Gastrocnemius medialis (tissue), 4 donors: ENCODE data around the gene TECPR2. TPM values are rescaled to one million over a fixed set of nuclear protein-coding genes. Genes with fewer than 3 reads are reported as not detected.

Experiments
- ATAC-seq, 2 donors: fragments of 150-250 bp; one replicate each; pipeline ENCODE4 v1.9.1; 2016
- DNase-seq, 2 donors: peaks; one replicate each; pipeline ENCODE4 v3.0.0-alpha.2; 2019
- H3K27ac ChIP-seq, 4 donors: fragments of 200-600 bp; sonication (generic); 1 replicate in 1 of 4; 2 replicates in 3 of 4; pipeline ENCODE4 v1.5.1; 2016 to 2018; ENCODE audit warnings: mild to moderate bottlenecking in 2 of 4, moderate library complexity in 1 of 4
- H3K27me3 ChIP-seq, 3 donors: fragments of 200-600 bp; sonication (generic) in 2 of 3; 1 replicate in 1 of 3; 2 replicates in 2 of 3; pipeline versions ENCODE4 v1.5.1 to v1.6.0; 2016 to 2019; ENCODE audit warnings: mild to moderate bottlenecking in 1 of 3, moderate library complexity in 1 of 3
- H3K36me3 ChIP-seq, 2 donors: fragments of 200-600 bp; sonication (generic) in 1 of 2; one replicate each; pipeline ENCODE4 v1.5.1; 2017 to 2018
- H3K4me1 ChIP-seq, 2 donors: fragments of 200-600 bp; sonication (generic) in 1 of 2; one replicate each; pipeline ENCODE4 v1.5.1; 2016 to 2017; ENCODE audit warnings: mild to moderate bottlenecking in 2 of 2
- H3K4me3 ChIP-seq, 4 donors: fragments of 200-600 bp; sonication (generic) in 3 of 4; 1 replicate in 1 of 4; 2 replicates in 3 of 4; pipeline ENCODE4 v1.5.1; 2016 to 2019; ENCODE audit warnings: mild to moderate bottlenecking in 2 of 4
- H3K9me3 ChIP-seq, 3 donors: fragments of 200-600 bp; sonication (generic) in 2 of 3; 1 replicate in 1 of 3; 2 replicates in 2 of 3; pipeline ENCODE4 v1.5.1; 2016 to 2019
- CTCF ChIP-seq, 5 experiments: fragments of 450-650 bp in 3 of 5; fragments of 200-600 bp in 2 of 5; sonication (generic) in 2 of 5; IDR thresholded peaks in 4 of 5; conservative IDR thresholded peaks in 1 of 5; 1 replicate in 4 of 5; 2 replicates in 1 of 5; pipeline ENCODE4 v1.5.1; 2016 to 2019; ENCODE audit warnings: antibody characterized with exemption in 5 of 5, mild to moderate bottlenecking in 3 of 5, moderate library complexity in 3 of 5
- POLR2A ChIP-seq, 2 donors: fragments of 450-650 bp; IDR thresholded peaks; one replicate each; pipeline ENCODE4 v1.6.1; 2017; ENCODE audit warnings: antibody characterized with exemption in 2 of 2, mild to moderate bottlenecking in 2 of 2, moderate library complexity in 2 of 2
- in situ Hi-C, 4 donors: fragments of 200-750 bp; cut with MboI; loops; one replicate each; pipeline versions ENCODE4 v1.15.0 to v1.8.0; 2017; ENCODE audit warnings: low sequenced_read_pairs in 4 of 4
- intact Hi-C: fragments of 100-400 bp; cut with DNase I; formaldehyde crosslinking; loops from one replicate; pipeline ENCODE4 v1.15.1; 2023; ENCODE audit warnings: low total_unique reads
- total RNA-seq, 4 donors: library from RNA; depleted of rRNA; stranded (reverse); fragments of >200 nt; gene quantifications; one replicate each; pipeline versions ENCODE4 v1.1.0 to v1.2.3, GENCODE V29; 2016

TECPR2 gene
- total RNA-seq, 4 donors from 2014 or later: 10.0 to 45.0 (median 20.2) TPM

DNA sequence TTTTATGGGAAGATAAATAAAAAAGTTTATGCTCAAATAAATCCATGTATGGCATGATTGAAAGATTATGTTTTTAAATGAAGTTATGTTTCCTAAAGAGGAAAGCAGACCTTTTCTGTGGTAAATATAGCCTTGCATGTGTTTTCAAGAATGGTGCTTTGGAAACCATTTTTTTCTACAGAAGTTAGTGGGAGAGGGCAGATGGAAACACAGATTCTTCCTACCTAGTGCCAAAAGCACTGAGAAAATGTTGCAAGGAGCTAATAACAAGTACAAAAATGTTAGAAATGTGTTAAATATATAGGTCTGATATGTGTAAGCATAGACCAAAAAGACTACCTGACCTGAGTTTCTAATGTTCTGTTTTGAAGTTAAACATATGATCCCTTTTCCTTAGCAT is 24.3 kb downstream of the TECPR2 start:
- Histone ChIP-seq H3K27me3 (no peaks in the 10 kb centered on the region), H3K4me3 (no peak overlapping the region), H3K4me1 (peaks cover 0 to 10% of the 10 kb centered on the region in 2 donors), H3K36me3 (no peaks in the 10 kb centered on the region), H3K27ac (no peak overlapping the region), H3K9me3 (no peaks in the 10 kb centered on the region)
- intact Hi-C loops: no loop called here
- TF ChIP-seq POLR2A (IDR thresholded peaks at IDR 0.05) (no peak), CTCF (IDR thresholded peaks at IDR 0.05 in 4 of 5, conservative IDR thresholded peaks at IDR 0.05 in 1 of 5) (no peak)
- ATAC-seq (no peak), DNase-seq (no peak)
- in situ Hi-C loops: no loop called here

DNA sequence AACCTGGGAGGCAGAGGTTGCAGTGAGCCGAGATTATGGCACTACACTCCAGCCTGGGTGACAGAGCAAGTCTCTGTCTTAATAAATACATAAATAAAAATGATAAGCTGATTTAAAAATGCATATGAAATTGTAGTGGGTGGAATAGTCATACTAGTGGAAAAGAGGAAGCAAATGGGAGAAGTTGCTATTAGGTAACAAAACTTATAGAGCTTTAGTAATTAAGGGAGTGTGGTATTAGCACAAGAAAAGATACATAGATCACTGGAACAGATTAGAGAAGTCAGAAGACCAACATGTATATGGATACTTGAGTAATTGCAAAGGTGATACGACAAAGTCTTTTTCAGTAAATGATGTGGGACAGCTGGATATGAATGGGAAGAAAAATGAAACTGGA is 26.5 kb downstream of the TECPR2 start:
- no peak for TF ChIP-seq POLR2A (IDR thresholded peaks at IDR 0.05)
- TF ChIP-seq CTCF (IDR thresholded peaks at IDR 0.05 in 4 of 5, conservative IDR thresholded peaks at IDR 0.05 in 1 of 5): no peak
- intact Hi-C loops (no loop called here), in situ Hi-C loops (no loop called here)
- DNase-seq: no peak
- Histone ChIP-seq H3K36me3 (no peaks in the 10 kb centered on the region), H3K4me1 (peaks cover 0 to 10% of the 10 kb centered on the region in 2 donors), H3K27me3 (no peaks in the 10 kb centered on the region), H3K9me3 (no peaks in the 10 kb centered on the region), H3K4me3 (no peak overlapping the region), H3K27ac (peak overlapping the region in 1 of 4 donors; percentile 29)
- ATAC-seq: no peak

DNA sequence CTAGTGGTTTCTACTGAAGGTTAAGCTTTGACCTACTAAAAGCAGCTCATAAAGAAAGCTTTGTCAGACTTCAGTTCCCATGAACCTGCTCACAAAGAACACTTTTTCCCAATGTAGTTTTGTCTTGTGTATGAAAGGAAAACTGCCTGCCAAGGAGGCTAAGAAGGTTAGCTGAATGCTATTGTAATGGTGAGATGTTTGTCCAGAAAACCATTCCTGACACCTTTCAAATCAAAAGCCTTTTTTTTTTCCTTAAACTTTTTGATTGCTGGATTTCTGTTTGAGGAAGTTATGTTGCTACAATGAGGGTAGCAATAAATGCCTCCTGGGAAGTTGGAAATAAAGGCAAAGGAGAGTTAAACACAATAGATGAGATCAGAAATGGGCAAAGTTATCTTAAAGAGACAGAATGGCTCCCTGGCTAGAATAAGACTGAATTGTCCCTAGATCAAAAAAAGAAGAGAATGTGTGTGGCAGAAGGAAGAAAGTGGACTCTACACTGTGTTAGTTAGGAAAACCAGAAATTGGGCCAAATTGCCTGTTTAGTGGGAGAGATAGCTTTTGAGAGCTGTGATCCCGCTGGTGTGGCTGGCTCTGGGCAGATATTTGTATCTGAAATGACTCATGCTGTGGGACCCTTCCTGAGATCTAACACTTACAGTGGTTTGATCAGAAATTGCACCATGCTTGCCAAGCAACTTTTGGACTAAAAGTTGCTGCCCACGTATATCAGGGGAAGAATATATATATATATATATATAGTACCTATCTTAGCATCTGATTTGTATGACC is 27.5 kb downstream of the TECPR2 start:
- Histone ChIP-seq H3K36me3 (no peaks in the 10 kb centered on the region), H3K27ac (peak overlapping the region in 1 of 4 donors; percentile 14), H3K4me3 (no peak overlapping the region), H3K9me3 (no peaks in the 10 kb centered on the region), H3K27me3 (no peaks in the 10 kb centered on the region), H3K4me1 (peaks cover 0 to 14% of the 10 kb centered on the region in 2 donors)
- intact Hi-C loops (loop anchor here (2.0 kb wide), 1 partner anchor 15 kb away; no protein-coding TSS in a partner anchor), in situ Hi-C loops (no loop called here)
- DNase-seq (no peak), ATAC-seq (no peak)
- TF ChIP-seq POLR2A (IDR thresholded peaks at IDR 0.05): no peak
- no peak for TF ChIP-seq CTCF (IDR thresholded peaks at IDR 0.05 in 4 of 5, conservative IDR thresholded peaks at IDR 0.05 in 1 of 5)

DNA sequence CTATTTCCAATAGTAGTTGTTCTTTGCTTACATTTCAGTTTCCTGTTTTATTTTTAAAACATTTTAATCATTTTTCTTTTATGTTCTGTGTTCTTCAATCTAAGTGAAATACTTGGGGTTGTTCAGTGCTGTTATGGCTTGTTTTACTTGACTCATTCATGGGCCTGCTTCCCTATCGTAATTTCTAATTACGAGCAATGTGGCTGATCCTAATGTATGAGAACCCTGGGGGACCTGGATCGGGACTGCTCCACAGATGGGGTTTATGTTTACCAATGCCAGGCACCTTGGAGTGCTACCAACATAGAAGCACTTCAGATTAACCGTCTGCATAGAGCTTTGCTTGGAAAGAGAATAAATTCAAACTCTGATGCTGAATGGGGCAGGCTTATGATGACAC is 29.8 kb downstream of the TECPR2 start:
- in situ Hi-C loops (no loop called here), intact Hi-C loops (no loop called here)
- H3K9me3 ChIP-seq: no peaks in the 10 kb centered on the region
- no peak overlapping the region for H3K27ac ChIP-seq
- TF ChIP-seq CTCF (IDR thresholded peaks at IDR 0.05 in 4 of 5, conservative IDR thresholded peaks at IDR 0.05 in 1 of 5): no peak
- no peak for TF ChIP-seq POLR2A (IDR thresholded peaks at IDR 0.05)
- H3K27me3 ChIP-seq: no peaks in the 10 kb centered on the region
- ATAC-seq (no peak), DNase-seq (no peak)
- H3K4me3 ChIP-seq: no peak overlapping the region
- no peaks in the 10 kb centered on the region for H3K36me3 ChIP-seq
- peaks cover 0 to 14% of the 10 kb centered on the region in 2 donors for H3K4me1 ChIP-seq
